Kidney (tissue), 14 donors: Measurements from ENCODE around the gene SIRPA. TPM values are rescaled to one million over a fixed set of nuclear protein-coding genes. Genes with fewer than 3 reads are reported as not detected.

Experiments used
- DNase-seq, 5 donors: peaks; one replicate each; pipeline ENCODE4 v3.0.0-alpha.2; 2013 to 2020
- FAIRE-seq: peaks from 2 replicates; lab custom pipeline; 2012; peaks lifted over from hg19 to GRCh38; lab: Jason Lieb, UNC
- H3K27ac ChIP-seq, 2 donors: one replicate each; pipeline ENCODE4 v1.7.0; 2013; ENCODE audit warnings: low read depth in 2 of 2, low read length in 2 of 2, inconsistent platforms in 1 of 2
- H3K27me3 ChIP-seq: one replicate; pipeline ENCODE4 v1.7.1; 2013; ENCODE audit warnings: low read length, inconsistent platforms; ENCODE audit not compliant: control insufficient read depth, insufficient read depth
- H3K36me3 ChIP-seq, 3 donors: one replicate each; pipeline versions ENCODE4 v1.7.0 to v1.7.1; 2013; ENCODE audit warnings: low read length in 3 of 3, control low read depth in 1 of 3, inconsistent platforms in 1 of 3; ENCODE audit not compliant: insufficient read depth in 3 of 3, control insufficient read depth in 2 of 3
- H3K4me1 ChIP-seq, 3 donors: one replicate each; pipeline versions ENCODE4 v1.7.0 to v1.7.1; 2013; ENCODE audit warnings: low read length in 3 of 3, inconsistent platforms in 1 of 3, low read depth in 1 of 3; ENCODE audit not compliant: control insufficient read depth in 2 of 3, insufficient read depth in 2 of 3
- H3K4me3 ChIP-seq, 3 donors: one replicate each; pipeline versions ENCODE4 v1.7.0 to v1.8.1; 2013; ENCODE audit warnings: low read length in 3 of 3, control low read depth in 1 of 3, inconsistent platforms in 1 of 3
- H3K9ac ChIP-seq, 3 donors: one replicate each; pipeline versions ENCODE4 v1.7.0 to v1.7.1; 2013; ENCODE audit warnings: low read length in 3 of 3, control low read depth in 1 of 3, inconsistent platforms in 1 of 3
- H3K9me3 ChIP-seq, 3 donors: one replicate each; pipeline versions ENCODE4 v1.7.0 to v1.7.1; 2013; ENCODE audit warnings: low read length in 3 of 3, control low read depth in 1 of 3, inconsistent platforms in 1 of 3; ENCODE audit not compliant: control insufficient read depth in 2 of 3, insufficient read depth in 1 of 3
- CTCF ChIP-seq: IDR thresholded peaks from 3 replicates; pipeline ENCODE4 v1.5.1; 2012; ENCODE audit warnings: mild to moderate bottlenecking, moderate library complexity, borderline replicate concordance; ENCODE audit not compliant: insufficient read depth; ENCODE audit errors: extremely low read depth
- intact Hi-C: fragments of 100-400 bp; cut with DNase I; formaldehyde crosslinking; loops from one replicate; pipeline ENCODE4 v1.11.1; 2022
- polyA plus RNA-seq: library from polyadenylated mRNA; stranded (reverse); fragments of 350-450 nt; fragmentation: Illumina TruSeq; extraction: RNeasy Lipid Tissue Mini Kit (QIAGEN cat#74804); gene quantifications from one replicate; pipeline ENCODE4 v1.2.3, GENCODE V29; 2014; ENCODE audit warnings: low read depth, low replicate concordance; ENCODE audit not compliant: insufficient read depth
- total RNA-seq: library from RNA; stranded (reverse); fragmentation: NEBNext Ultra II Directional; extraction: Animal tissue kit (Norgen Biotek cat#: 25700); gene quantifications from one replicate; pipeline ENCODE4 v1.2.1, GENCODE V29; 2021
- donor health status: control.
- donor health status: control.
- donor health status: control.
- donor health status: control.
- donor health status: control.
- donor health status: DM: yes; HTN: yes; CAD: no.
- donor health status: Normal renal cell carcinoma (clear cell type).

The SIRPA gene
- total and polyA plus RNA-seq, 2 donors from 2014 or later: 24.7 to 46.6 TPM

- peaks cover 0 to 2% (median 0%) of the 10 kb centered on the region in 3 donors for H3K4me1 ChIP-seq
- no peaks in the 10 kb centered on the region for H3K27me3 ChIP-seq
- no peak for TF ChIP-seq CTCF
- intact Hi-C loops: no loop called here
- H3K9me3 ChIP-seq: no peaks in the 10 kb centered on the region
- no peaks in the 10 kb centered on the region for H3K36me3 ChIP-seq
- no peak overlapping the region for H3K4me3 ChIP-seq
- FAIRE-seq: no peak
- H3K27ac ChIP-seq: no peak overlapping the region
- no peak overlapping the region for H3K9ac ChIP-seq
- DNase-seq: no peak
Measured at GRCh38 chr20:1907586-1907985, 12.4 kb downstream of the SIRPA start.

GRCh38 chr20:1908191-1908590 is 13.0 kb downstream of the SIRPA start:
- no peaks in the 10 kb centered on the region for H3K9me3 ChIP-seq
- TF ChIP-seq CTCF: no peak
- no peak for DNase-seq
- no peak for FAIRE-seq
- H3K9ac ChIP-seq: no peak overlapping the region
- H3K4me3 ChIP-seq: no peak overlapping the region
- no peaks in the 10 kb centered on the region for H3K27me3 ChIP-seq
- no peak overlapping the region for H3K27ac ChIP-seq
- intact Hi-C loops: no loop called here
- peaks cover 0 to 2% (median 0%) of the 10 kb centered on the region in 3 donors for H3K4me1 ChIP-seq
- H3K36me3 ChIP-seq: no peaks in the 10 kb centered on the region

- H3K9me3 ChIP-seq: no peaks in the 10 kb centered on the region
- intact Hi-C loops: no loop called here
- DNase-seq (no peak), FAIRE-seq (no peak)
- TF ChIP-seq CTCF: no peak
- no peaks in the 10 kb centered on the region for H3K27me3 ChIP-seq
- H3K36me3 ChIP-seq: no peaks in the 10 kb centered on the region
- H3K4me1 ChIP-seq: peaks cover 0 to 2% (median 0%) of the 10 kb centered on the region in 3 donors
- no peak overlapping the region for H3K9ac ChIP-seq
- H3K27ac ChIP-seq: no peak overlapping the region
- H3K4me3 ChIP-seq: no peak overlapping the region
Measured at GRCh38 chr20:1909097-1909496, 13.9 kb downstream of the SIRPA start.

GRCh38 chr20:1911536-1911935 is 16.3 kb downstream of the SIRPA start:
- FAIRE-seq: no peak
- TF ChIP-seq CTCF: no peak
- no peak for DNase-seq

More at GRCh38 chr20:1911536-1911935, 16.3 kb downstream of the SIRPA start:
- Histone ChIP-seq H3K27me3 (no peaks in the 10 kb centered on the region), H3K27ac (no peak overlapping the region), H3K4me1 (no peaks in the 10 kb centered on the region), H3K9ac (no peak overlapping the region), H3K9me3 (no peaks in the 10 kb centered on the region), H3K4me3 (no peak overlapping the region), H3K36me3 (peaks cover 0 to 3% (median 0%) of the 10 kb centered on the region in 3 donors)
- intact Hi-C loops: no loop called here
